ENCODE results near the gene STH. TPM values are rescaled to one million over a fixed set of nuclear protein-coding genes. Genes with fewer than 3 reads are reported as not detected.

STH gene
- polyA plus RNA-seq, 4 donors: 0.35 TPM; not detected in 3

- DNase-seq (ENCODE audit: low read depth in 4 of 4, low spot score in 2 of 4): no peak
These were observed 39.9 kb downstream of the STH start for GRCh38 chr17:46038937-46039336.

GRCh38 chr17:46039592-46040186 lies 40.6 kb downstream of the STH start:
- no peak for DNase-seq (ENCODE audit: low read depth in 4 of 4, low spot score in 2 of 4)

GRCh38 chr17:46042246-46042645 lies 43.2 kb downstream of the STH start:
- DNase-seq (ENCODE audit: low read depth in 4 of 4, low spot score in 2 of 4): no peak

- no peak for DNase-seq (ENCODE audit: low read depth in 4 of 4, low spot score in 2 of 4)
These were observed 43.9 kb downstream of the STH start for GRCh38 chr17:46042925-46043324.

- DNase-seq (ENCODE audit: low read depth in 4 of 4, low spot score in 2 of 4): no peak
These were observed 44.6 kb downstream of the STH start for GRCh38 chr17:46043606-46044005.

GRCh38 chr17:46044286-46044928 lies 45.4 kb downstream of the STH start:
- DNase-seq (ENCODE audit: low read depth in 4 of 4, low spot score in 2 of 4): peak; percentile 48 to 82 (median 54)

- no peak for DNase-seq (ENCODE audit: low read depth in 4 of 4, low spot score in 2 of 4)
These were observed 45.9 kb downstream of the STH start for GRCh38 chr17:46044989-46045388.

- no peak for DNase-seq (ENCODE audit: low read depth in 4 of 4, low spot score in 2 of 4)
These were observed 46.6 kb downstream of the STH start for GRCh38 chr17:46045639-46046038.

GRCh38 chr17:46046957-46047356 lies 47.9 kb downstream of the STH start:
- no peak for DNase-seq (ENCODE audit: low read depth in 4 of 4, low spot score in 2 of 4)

- DNase-seq (ENCODE audit: low read depth in 4 of 4, low spot score in 2 of 4): no peak
These were observed 48.3 kb downstream of the STH start for GRCh38 chr17:46047398-46047797.

- no peak for DNase-seq (ENCODE audit: low read depth in 4 of 4, low spot score in 2 of 4)
These were observed 48.8 kb downstream of the STH start for GRCh38 chr17:46047856-46048255.

Other genes with a start within 250 kb of the STH start
- under 1 TPM in 3 of 4 donors, not detected in 1; 0.21 to 0.67 (median 0.59) TPM for gene CRHR1, start 214.9 kb upstream of the STH start, polyA plus RNA-seq (ENCODE audit: insufficient read length in 4 of 4)
- not detected for gene SPPL2C, start 154.4 kb upstream of the STH start, polyA plus RNA-seq (ENCODE audit: insufficient read length in 4 of 4)
- gene MAPT, start 104.7 kb upstream of the STH start, polyA plus RNA-seq (ENCODE audit: insufficient read length in 4 of 4): 10 to 100 TPM in 2 of 4 donors, 1 to 10 TPM in 2; 9.2 to 13.8 (median 10.5) TPM
- gene KANSL1, start 194.2 kb downstream of the STH start, polyA plus RNA-seq (ENCODE audit: insufficient read length in 4 of 4): 100 to 1,000 TPM in 1 of 4 donors, 10 to 100 TPM in 3; 50.6 to 111 (median 63.5) TPM